GM12875 (cell line): ENCODE data around the gene MAEL.

Source experiments
- H3K4me3 ChIP-seq: one replicate; pipeline ENCODE4 v1.5.1; 2011; ENCODE audit warnings: low read depth, low read length, control low read depth
- CTCF ChIP-seq: IDR thresholded peaks from 2 replicates; pipeline ENCODE4 v1.5.1; 2011; ENCODE audit warnings: low read depth, mild to moderate bottlenecking, control low read depth, inconsistent platforms, low read length, moderate library complexity, borderline replicate concordance; ENCODE audit not compliant: insufficient read depth

The MAEL gene

DNA sequence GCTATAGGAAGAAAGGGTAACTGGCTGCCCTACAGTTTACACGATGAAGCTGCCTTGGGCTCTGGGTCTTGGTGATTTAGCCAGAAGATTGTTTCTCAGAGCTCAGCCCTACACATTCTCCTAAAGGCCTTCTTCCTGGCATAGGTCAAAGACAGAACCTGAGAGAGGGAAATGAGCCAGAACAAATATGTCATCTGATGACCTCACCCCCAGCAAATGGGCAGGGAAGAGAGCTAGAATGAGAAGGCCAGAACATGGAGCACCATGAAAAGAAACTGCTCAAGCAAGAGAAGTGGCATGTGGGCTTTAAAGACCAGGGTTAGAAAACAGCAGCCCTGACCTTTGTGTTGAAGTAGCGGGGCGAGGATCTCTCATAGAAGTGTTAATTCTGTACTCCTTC, 8.3 kb upstream of the MAEL start:
- no peak overlapping the region for H3K4me3 ChIP-seq
- no peak for TF ChIP-seq CTCF

DNA sequence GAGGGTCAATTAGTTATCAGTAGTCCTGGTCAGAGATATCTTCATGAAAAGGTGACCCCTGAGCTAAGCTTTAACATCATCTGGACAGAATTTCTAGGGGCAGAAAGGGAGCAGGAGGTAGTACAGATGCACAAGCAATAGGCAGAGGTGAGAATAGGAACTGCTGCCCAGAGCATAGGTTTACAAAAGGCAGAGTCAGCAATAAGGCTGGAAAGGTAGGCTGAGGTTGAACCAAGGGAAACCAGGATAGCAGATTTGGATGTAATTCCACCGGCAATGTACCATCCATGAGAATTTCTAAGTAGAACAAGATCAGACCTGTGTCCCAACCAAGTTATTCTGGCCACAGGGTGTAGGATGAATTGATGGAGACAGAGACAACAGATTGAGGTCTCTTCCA, 7.5 kb upstream of the MAEL start:
- no peak for TF ChIP-seq CTCF
- no peak overlapping the region for H3K4me3 ChIP-seq

DNA sequence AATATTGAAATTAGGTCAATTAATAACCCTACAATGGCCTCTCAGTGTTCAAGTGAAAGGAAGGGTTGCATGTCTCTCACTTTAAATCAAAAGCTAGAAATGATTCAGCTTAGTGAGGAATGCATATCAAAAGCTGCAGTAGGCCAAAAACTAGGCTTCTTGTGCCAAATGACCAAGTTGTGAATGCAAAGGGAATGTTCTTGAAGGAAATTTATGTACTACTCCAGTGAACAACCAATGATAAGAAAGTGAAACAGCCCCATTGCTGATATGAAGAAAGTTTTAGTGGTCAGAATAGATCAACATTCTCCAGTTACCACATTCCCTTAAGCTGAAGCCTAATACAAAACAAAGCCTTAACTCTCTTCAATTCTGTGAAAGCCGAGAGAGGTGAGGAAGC, 10.0 kb downstream of the MAEL start:
- H3K4me3 ChIP-seq: no peak overlapping the region
- TF ChIP-seq CTCF: no peak

DNA sequence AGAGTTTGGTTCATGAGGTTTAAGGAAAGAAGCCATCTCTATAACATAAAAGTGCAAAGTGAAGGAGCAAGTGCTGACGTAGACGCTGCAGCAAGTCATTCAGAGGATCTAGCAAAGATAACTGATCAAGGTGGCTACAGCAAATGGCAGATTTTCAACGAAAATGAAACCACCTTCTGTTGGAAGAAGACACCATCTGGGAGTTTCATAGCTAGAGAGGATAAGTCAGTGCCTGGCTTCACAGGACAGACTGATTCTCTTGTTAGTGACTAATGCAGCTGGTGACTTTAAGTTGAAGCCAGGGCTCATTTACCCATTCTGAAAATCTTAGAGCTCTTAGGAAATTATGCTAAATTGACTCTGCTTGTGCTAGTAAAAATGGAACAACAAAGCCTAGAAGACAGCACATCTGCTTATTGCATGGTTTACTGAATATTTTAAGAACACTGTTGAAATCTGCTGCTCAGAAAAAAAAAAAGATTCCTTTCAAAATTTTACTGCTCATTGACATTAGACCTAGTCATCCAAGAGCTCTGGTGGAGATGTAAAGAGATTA, 10.5 kb downstream of the MAEL start:
- H3K4me3 ChIP-seq: no peak overlapping the region
- TF ChIP-seq CTCF: no peak

DNA sequence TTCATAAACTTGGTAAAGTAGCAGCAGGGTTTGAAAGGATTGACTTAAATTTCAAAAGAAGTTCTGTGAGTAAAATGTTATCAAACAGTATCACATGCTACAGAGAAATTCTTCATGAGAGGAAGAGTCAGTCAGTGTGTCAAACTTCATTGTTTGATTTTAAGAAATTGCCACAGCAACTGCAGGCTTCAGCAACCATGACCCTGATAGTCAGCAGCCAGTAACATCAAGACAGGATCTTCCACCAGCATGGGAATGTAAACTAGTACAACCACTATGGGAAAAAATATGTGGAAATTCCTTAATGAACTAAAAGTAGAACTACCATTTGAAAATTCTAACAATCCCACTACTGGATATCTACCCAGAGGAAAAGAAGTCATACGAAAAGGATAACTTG, 11.5 kb downstream of the MAEL start:
- H3K4me3 ChIP-seq: no peak overlapping the region
- no peak for TF ChIP-seq CTCF

DNA sequence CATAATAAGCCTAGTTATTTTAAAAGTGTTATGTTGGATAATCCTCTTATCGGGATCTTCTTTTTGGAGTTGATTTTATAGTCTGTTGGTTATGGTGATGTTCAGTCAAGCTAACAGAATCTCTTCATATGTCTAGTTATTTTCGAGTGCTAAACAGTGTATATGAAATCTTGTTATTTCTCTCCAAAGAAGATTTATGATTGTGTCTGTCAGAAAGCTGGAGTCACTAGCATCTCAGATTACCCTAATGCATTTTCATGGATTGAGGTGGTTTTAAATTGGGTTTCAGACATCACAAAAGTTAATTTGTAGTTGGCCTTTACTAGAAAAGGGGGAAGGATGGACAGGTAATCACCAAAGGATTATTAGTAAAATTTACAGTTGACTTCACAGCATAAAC, 13.3 kb downstream of the MAEL start:
- H3K4me3 ChIP-seq: no peak overlapping the region
- TF ChIP-seq CTCF: no peak

GRCh38 chr1:167003711-167004110, 14.6 kb downstream of the MAEL start:
- TF ChIP-seq CTCF: no peak
- H3K4me3 ChIP-seq: no peak overlapping the region
